ENCODE data around the gene MRPS12. TPM values are rescaled to one million over a fixed set of nuclear protein-coding genes. Genes with fewer than 3 reads are reported as not detected.

The MRPS12 gene
- total RNA-seq, 6 experiments from 2014 or later: 21.2 to 49.5 (median 24.0) TPM

GRCh38 chr19:38918526-38918925 lies 12.2 kb upstream of the MRPS12 start:
- WGBS (ENCODE audit: insufficient coverage, low coverage, low lambda C conversion rate, missing lambda C conversion rate): 90% methylated on average over 6 of the region's 10 CpGs
- intact Hi-C loops (cut with DNase I): no loop called here
- ATAC-seq: no peak

DNA sequence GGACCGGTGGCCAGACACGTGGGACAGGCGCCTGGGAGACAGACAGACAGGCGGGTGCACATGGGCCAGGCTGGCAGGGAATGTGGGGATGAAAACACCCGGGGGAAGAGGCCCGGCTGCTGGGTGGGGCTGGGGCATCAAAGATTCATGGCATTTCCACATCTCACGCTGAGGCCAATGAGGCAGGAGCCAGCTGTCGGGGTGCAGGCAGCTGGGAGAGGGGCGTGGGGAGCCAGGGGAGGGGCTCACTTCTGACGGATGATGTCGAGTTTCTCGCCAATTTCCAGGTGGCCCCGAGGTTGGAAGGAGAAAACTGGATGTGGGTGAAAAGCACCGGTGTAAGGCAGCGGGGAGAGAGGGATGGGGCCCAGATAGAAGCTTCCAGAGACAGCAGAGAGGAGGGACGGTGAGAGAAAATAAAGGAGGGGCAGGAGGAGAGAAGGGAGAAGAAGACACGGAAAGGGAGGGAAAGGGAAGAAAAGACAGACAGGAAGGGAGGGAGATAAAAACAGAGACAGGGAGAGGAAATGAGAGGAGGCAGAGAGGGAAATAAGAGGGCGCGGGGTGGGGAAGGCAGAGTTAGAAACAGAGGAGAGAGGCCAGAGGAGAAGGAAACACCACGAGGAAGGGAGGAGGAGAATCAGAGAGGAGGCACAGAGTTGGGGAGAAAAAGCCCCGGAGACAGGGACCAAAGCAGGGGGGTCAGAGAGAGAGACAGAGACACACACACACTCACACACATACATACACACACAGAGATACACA lies 10.7 kb upstream of the MRPS12 start:
- Histone ChIP-seq H3K4me1 (no peaks in the 10 kb centered on the region), H3K27me3 (no peaks in the 10 kb centered on the region), H3K36me3 (peaks cover 0 to 11% (median 6%) of the 10 kb centered on the region in 4 donors), H3K4me3 (no peak overlapping the region), H3K27ac (no peak overlapping the region), H3K9me3 (no peaks in the 10 kb centered on the region)
- intact Hi-C loops (cut with DNase I): no loop called here
- peak in 2 of 3 donors; percentile 17 to 44 for DNase-seq
- no peak for ATAC-seq
- WGBS (ENCODE audit: insufficient coverage, low coverage, low lambda C conversion rate, missing lambda C conversion rate): 78% methylated on average over 21 of the region's 21 CpGs
- no peak for TF ChIP-seq CTCF (IDR thresholded peaks at IDR 0.05)
- TF ChIP-seq POLR2A (IDR thresholded peaks at IDR 0.05): no peak

More at GRCh38 chr19:38918526-38918925, 12.2 kb upstream of the MRPS12 start:
- H3K4me1 ChIP-seq: no peaks in the 10 kb centered on the region
- no peak overlapping the region for H3K4me3 ChIP-seq
- no peak overlapping the region for H3K27ac ChIP-seq
- no peaks in the 10 kb centered on the region for H3K27me3 ChIP-seq
- TF ChIP-seq CTCF (IDR thresholded peaks at IDR 0.05) (no peak), POLR2A (IDR thresholded peaks at IDR 0.05) (no peak)
- no peaks in the 10 kb centered on the region for H3K9me3 ChIP-seq
- peak; percentile 16 to 39 (median 30) for DNase-seq
- H3K36me3 ChIP-seq: no peaks in the 10 kb centered on the region

DNA sequence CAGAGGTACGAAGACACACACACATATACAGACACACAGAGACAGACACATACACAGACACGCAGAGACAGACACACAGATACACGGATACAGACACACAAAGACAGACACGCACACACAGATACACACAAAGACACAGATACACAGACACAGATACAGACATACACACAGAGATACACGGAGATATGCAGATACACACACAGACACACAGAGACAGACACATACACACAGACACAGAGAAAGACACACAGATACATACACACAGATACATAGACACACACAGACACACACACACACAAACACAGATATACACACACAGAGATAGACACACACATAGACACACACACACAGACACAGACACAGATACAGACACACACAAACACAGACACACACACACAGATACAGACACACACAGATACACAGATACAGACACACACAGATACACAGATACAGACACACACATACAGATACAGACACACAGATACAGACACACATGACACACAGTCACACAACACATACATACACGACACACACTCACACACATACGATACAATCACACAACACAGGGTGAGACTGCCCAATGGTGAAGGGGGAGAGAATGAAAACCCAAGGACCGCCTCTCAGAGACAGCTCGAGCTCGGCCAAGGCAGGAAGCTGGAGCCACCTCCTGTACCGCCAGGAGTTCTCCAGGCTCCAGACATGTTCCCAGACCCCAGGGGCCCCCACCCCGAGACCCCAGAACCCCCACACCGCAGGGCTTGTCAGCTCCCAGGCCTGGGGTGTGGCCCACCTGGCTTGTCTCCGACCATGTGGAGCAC lies 9.9 kb upstream of the MRPS12 start:
- intact Hi-C loops (cut with DNase I): no loop called here
- DNase-seq (peak in 2 of 3 donors; percentile 10 to 47), ATAC-seq (no peak)
- Histone ChIP-seq H3K4me1 (no peaks in the 10 kb centered on the region), H3K27me3 (no peaks in the 10 kb centered on the region), H3K9me3 (no peaks in the 10 kb centered on the region), H3K36me3 (peaks cover 0 to 17% (median 6%) of the 10 kb centered on the region in 4 donors), H3K27ac (no peak overlapping the region), H3K4me3 (no peak overlapping the region)
- 61% methylated on average over 5 of the region's 14 CpGs for WGBS (ENCODE audit: insufficient coverage, low coverage, low lambda C conversion rate, missing lambda C conversion rate)
- no peak for TF ChIP-seq POLR2A (IDR thresholded peaks at IDR 0.05)
- TF ChIP-seq CTCF (IDR thresholded peaks at IDR 0.05): no peak

GRCh38 chr19:38921420-38922274 lies 9.1 kb upstream of the MRPS12 start:
- no peaks in the 10 kb centered on the region for H3K9me3 ChIP-seq
- H3K27me3 ChIP-seq: no peaks in the 10 kb centered on the region
- intact Hi-C loops (cut with DNase I): no loop called here
- H3K4me3 ChIP-seq: no peak overlapping the region
- peaks cover 0 to 17% (median 6%) of the 10 kb centered on the region in 4 donors for H3K36me3 ChIP-seq
- peak in 2 of 3 donors; percentile 9 to 37 for DNase-seq
- TF ChIP-seq CTCF (IDR thresholded peaks at IDR 0.05) (no peak), POLR2A (IDR thresholded peaks at IDR 0.05) (no peak)
- no peak for ATAC-seq
- no peak overlapping the region for H3K27ac ChIP-seq
- WGBS (ENCODE audit: insufficient coverage, low coverage, low lambda C conversion rate, missing lambda C conversion rate): 94% methylated on average over 5 of the region's 20 CpGs
- H3K4me1 ChIP-seq: no peaks in the 10 kb centered on the region
